KMS-11 (cell line): ENCODE results near the gene TOR4A.

Experiments used
- H2AFZ ChIP-seq: fragments of 200-600 bp; sonication (generic); 2 replicates; pipeline ENCODE4 v1.6.1; 2016; ENCODE audit warnings: antibody characterized with exemption, mixed run types, low read depth
- H3K27ac ChIP-seq: fragments of 200-600 bp; sonication (generic); 2 replicates; pipeline ENCODE4 v1.6.1; 2016; ENCODE audit warnings: mild to moderate bottlenecking, mixed run types
- H3K27me3 ChIP-seq: fragments of 200-600 bp; sonication (generic); 2 replicates; pipeline ENCODE4 v1.6.1; 2017; ENCODE audit warnings: mild to moderate bottlenecking, low read depth, mixed run types, moderate library complexity; ENCODE audit not compliant: insufficient read depth
- H3K36me3 ChIP-seq: fragments of 200-600 bp; sonication (generic); 2 replicates; pipeline ENCODE4 v1.6.1; 2017; ENCODE audit warnings: mild to moderate bottlenecking, mixed run types; ENCODE audit not compliant: insufficient read depth
- H3K4me1 ChIP-seq: fragments of 200-600 bp; sonication (generic); 2 replicates; pipeline ENCODE4 v1.6.1; 2016; ENCODE audit warnings: mild to moderate bottlenecking, low read depth, mixed run types; ENCODE audit not compliant: poor library complexity, severe bottlenecking
- H3K4me2 ChIP-seq: fragments of 200-600 bp; sonication (generic); 2 replicates; pipeline ENCODE4 v1.7.0; 2016; ENCODE audit warnings: mild to moderate bottlenecking, mixed run types
- H3K4me3 ChIP-seq: fragments of 200-600 bp; sonication (generic); IDR thresholded peaks from 2 replicates; pipeline ENCODE4 v1.6.1; 2017; ENCODE audit warnings: low read depth, low read length, mixed read lengths; ENCODE audit not compliant: insufficient read depth
- H3K79me2 ChIP-seq: fragments of 200-600 bp; sonication (generic); 2 replicates; pipeline ENCODE4 v1.6.1; 2016; ENCODE audit warnings: low read depth, mixed run types; ENCODE audit not compliant: insufficient read depth
- H3K9ac ChIP-seq: fragments of 200-600 bp; sonication (generic); 2 replicates; pipeline ENCODE4 v1.6.1; 2016; ENCODE audit warnings: mild to moderate bottlenecking, mixed run types
- H4K20me1 ChIP-seq: fragments of 200-600 bp; sonication (generic); 2 replicates; pipeline ENCODE4 v1.6.1; 2016; ENCODE audit warnings: mild to moderate bottlenecking, mixed run types; ENCODE audit not compliant: insufficient read depth
- CTCF ChIP-seq: fragments of 200-600 bp; sonication (generic); conservative IDR thresholded peaks from 2 replicates; pipeline ENCODE4 v1.6.1; 2017; ENCODE audit warnings: low read depth, mild to moderate bottlenecking, antibody characterized with exemption, low read length, moderate library complexity, mixed read lengths

The TOR4A gene

DNA sequence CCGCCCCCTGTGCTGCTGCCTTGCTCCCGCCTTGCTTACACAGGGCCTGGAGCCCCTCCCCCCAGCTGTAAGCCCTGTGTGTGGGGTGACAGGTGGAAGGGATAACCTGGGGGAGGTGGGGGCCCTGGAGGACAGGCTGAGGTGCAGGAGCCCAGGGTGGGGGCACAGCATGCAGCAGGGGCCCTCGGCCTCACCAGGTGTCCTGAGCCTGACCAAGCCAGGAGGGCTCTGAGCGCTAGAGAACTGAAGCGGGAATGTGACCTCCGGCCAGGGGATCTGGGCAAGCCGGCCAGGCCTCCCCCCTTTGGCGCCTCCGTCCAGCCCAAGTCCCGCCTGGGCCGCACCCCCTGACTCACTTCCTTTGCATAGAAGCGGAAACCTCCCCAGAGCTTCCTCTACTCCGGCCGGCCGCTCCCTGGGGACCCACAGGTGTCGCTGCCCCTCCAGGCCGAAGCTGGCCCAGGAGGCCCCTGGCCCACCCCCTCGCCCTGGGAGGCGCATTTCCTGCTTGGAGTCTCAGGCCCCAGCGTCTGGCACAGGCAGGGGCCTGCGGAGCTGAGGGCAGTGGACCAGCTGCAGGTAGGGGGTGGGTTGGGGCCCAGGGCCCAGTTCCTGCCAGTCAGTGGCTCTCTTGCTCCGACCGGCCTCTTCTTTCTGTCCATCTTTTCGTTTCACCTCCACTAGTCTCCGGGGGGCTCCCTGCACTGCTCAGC, at the start of gene TOR4A:
Gene TOR4A (plus strand): TSS at position 398 of the 713 bp plus-strand sequence. CDS start 964 bp downstream, outside the sequence.
- Histone ChIP-seq H3K27me3 (0 out of 2 replicates have a peak, but pooled peaks cover 3% of the 10 kb centered on the region), H3K4me1 (no peaks in the 10 kb centered on the region), H3K27ac (no peak within 1 kb of the TSS), H2AFZ (no peak within 1 kb of the TSS), H3K36me3 (no peaks in the 10 kb centered on the region), H3K4me2 (no peak within 1 kb of the TSS), H3K4me3 (no peak within 1 kb of the TSS), H4K20me1 (no peaks in the 10 kb centered on the region), H3K9ac (no peak within 1 kb of the TSS), H3K79me2 (no peaks in the 10 kb centered on the region)
- no peak for TF ChIP-seq CTCF

DNA sequence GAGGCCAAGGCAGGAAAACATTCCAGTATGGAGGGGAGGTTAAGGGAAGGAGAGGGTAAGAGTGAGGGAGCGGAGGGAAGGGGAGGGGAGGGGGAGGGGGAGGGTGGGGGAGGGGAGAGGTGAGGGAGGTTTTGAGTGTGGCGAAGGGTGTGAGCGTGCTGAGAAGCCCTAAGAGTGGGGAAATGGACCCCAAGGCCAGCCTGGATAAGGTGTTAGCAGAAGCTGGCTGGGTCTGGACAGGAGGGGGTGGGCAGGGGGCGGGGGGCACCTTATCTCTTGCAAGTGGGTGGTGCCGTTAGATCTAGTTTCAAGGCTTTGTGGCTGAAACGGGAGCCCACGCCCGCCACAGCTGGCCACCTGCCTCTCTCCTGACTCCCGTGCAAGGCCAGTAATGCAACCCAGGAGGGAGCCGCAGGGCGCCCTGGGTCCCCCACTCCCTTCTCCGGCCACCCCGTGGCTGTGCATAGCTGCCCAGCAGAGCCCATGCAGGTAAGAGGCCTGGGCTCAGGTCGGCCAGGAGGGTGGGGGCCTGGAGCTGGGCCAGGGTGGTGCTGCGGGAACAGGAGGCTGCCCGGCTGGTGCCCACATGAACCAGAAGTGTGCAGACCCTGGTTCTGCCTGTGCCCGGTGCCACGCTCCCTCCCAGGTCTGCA, 49.5 kb upstream of the TOR4A start:
- H3K4me1 ChIP-seq: peaks cover 7% of the 10 kb centered on the region
- H3K27ac ChIP-seq: no peak overlapping the region
- no peak overlapping the region for H3K4me3 ChIP-seq

DNA sequence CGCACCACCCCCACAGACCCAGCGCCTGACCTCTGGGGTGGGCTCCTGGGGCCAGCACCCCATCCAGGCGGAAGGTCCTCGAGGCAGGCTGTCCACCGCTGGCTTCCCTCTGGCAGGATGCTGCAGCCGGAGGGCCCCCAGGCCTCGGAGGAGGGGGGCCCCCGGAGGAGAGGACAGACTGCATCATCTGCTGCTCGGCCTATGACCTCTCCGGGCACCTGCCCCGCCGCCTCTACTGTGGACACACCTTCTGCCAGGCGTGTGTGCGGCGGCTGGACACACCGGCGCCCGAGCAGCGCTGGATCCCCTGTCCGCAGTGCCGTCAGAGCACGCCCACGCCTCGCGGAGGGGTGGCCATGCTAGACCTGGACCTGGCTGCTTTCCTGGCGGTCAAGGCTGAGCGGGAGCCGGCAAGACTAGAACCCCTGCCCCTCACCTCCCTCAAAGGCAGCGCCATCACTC, 49.0 kb upstream of the TOR4A start:
- no peak overlapping the region for H3K4me3 ChIP-seq
- no peaks in the 10 kb centered on the region for H3K36me3 ChIP-seq
- peaks cover 6% of the 10 kb centered on the region for H3K4me1 ChIP-seq
- TF ChIP-seq CTCF: no peak
- H2AFZ ChIP-seq: no peak overlapping the region
- no peak overlapping the region for H3K4me2 ChIP-seq
- peaks cover 42% of the 10 kb centered on the region for H3K27me3 ChIP-seq
- H3K79me2 ChIP-seq: no peaks in the 10 kb centered on the region
- no peak overlapping the region for H3K9ac ChIP-seq
- no peak overlapping the region for H3K27ac ChIP-seq
- no peaks in the 10 kb centered on the region for H4K20me1 ChIP-seq

More for the DNA sequence above, 49.5 kb upstream of the TOR4A start:
- H2AFZ ChIP-seq: no peak overlapping the region
- no peak for TF ChIP-seq CTCF
- H3K79me2 ChIP-seq: no peaks in the 10 kb centered on the region
- peaks cover 38% of the 10 kb centered on the region for H3K27me3 ChIP-seq
- H3K9ac ChIP-seq: no peak overlapping the region
- no peak overlapping the region for H3K4me2 ChIP-seq
- H4K20me1 ChIP-seq: no peaks in the 10 kb centered on the region
- H3K36me3 ChIP-seq: no peaks in the 10 kb centered on the region

GRCh38 chr9:137228968-137229896, 48.3 kb upstream of the TOR4A start:
- peaks cover 44% of the 10 kb centered on the region for H3K27me3 ChIP-seq
- no peak for TF ChIP-seq CTCF
- H3K4me2 ChIP-seq: no peak overlapping the region
- H3K9ac ChIP-seq: no peak overlapping the region
- H4K20me1 ChIP-seq: no peaks in the 10 kb centered on the region
- H2AFZ ChIP-seq: no peak overlapping the region
- no peaks in the 10 kb centered on the region for H3K79me2 ChIP-seq
- H3K27ac ChIP-seq: no peak overlapping the region
- no peak overlapping the region for H3K4me3 ChIP-seq
- H3K36me3 ChIP-seq: no peaks in the 10 kb centered on the region
- H3K4me1 ChIP-seq: peaks cover under 1% of the 10 kb centered on the region
